Measurements from ENCODE around the gene FNBP1L. TPM values are rescaled to one million over a fixed set of nuclear protein-coding genes. Genes with fewer than 3 reads are reported as not detected.

The FNBP1L gene
- total RNA-seq, 4 donors from 2014 or later = 6.1 to 24.7 (median 14.7) TPM

GRCh38 chr1:93427656-93428055 is 20.3 kb upstream of the FNBP1L start:
- no peak for ATAC-seq
- Histone ChIP-seq H3K4me3 (no peak overlapping the region), H3K27ac (no peak overlapping the region), H3K36me3 (no peaks in the 10 kb centered on the region), H3K4me1 (no peaks in the 10 kb centered on the region), H3K27me3 (no peaks in the 10 kb centered on the region), H3K9me3 (no peaks in the 10 kb centered on the region)
- WGBS, 2 donors (ENCODE audit: low coverage in 1 of 2) = no CpG with 5 or more reads among the region's 3 CpGs
- no peak for TF ChIP-seq POLR2AphosphoS5 (IDR thresholded peaks at IDR 0.05)
- no peak for TF ChIP-seq EP300 (IDR thresholded peaks at IDR 0.05)

GRCh38 chr1:93433407-93433961 is 14.4 kb upstream of the FNBP1L start:
- no peaks in the 10 kb centered on the region for H3K4me1 ChIP-seq
- peaks cover 10% of the 10 kb centered on the region for H3K27me3 ChIP-seq
- H3K36me3 ChIP-seq = no peaks in the 10 kb centered on the region
- H3K27ac ChIP-seq = no peak overlapping the region
- 80 to 100% methylated on average over 1 to 2 of the region's 5 CpGs for WGBS, 2 donors (ENCODE audit: low coverage in 1 of 2)
- no peaks in the 10 kb centered on the region for H3K9me3 ChIP-seq
- TF ChIP-seq POLR2A (IDR thresholded peaks at IDR 0.05) (no peak), POLR2AphosphoS5 (IDR thresholded peaks at IDR 0.05) (no peak), EP300 (IDR thresholded peaks at IDR 0.05) (no peak), CTCF (IDR thresholded peaks at IDR 0.05) (no peak)
- ATAC-seq = no peak
- H3K4me3 ChIP-seq = no peak overlapping the region

GRCh38 chr1:93434088-93434487 is 13.8 kb upstream of the FNBP1L start:
- TF ChIP-seq POLR2AphosphoS5 (IDR thresholded peaks at IDR 0.05) (no peak), EP300 (IDR thresholded peaks at IDR 0.05) (no peak), CTCF (IDR thresholded peaks at IDR 0.05) (no peak), POLR2A (IDR thresholded peaks at IDR 0.05) (no peak)
- Histone ChIP-seq H3K9me3 (no peaks in the 10 kb centered on the region), H3K27ac (no peak overlapping the region), H3K36me3 (no peaks in the 10 kb centered on the region), H3K27me3 (peaks cover 10% of the 10 kb centered on the region), H3K4me1 (no peaks in the 10 kb centered on the region), H3K4me3 (no peak overlapping the region)
- peak; percentile 10 for ATAC-seq
- WGBS, 2 donors (ENCODE audit: low coverage in 1 of 2) = 40 to 80% methylated on average over 1 of the region's 3 CpGs

GRCh38 chr1:93434987-93435386 is 12.9 kb upstream of the FNBP1L start:
- no peaks in the 10 kb centered on the region for H3K36me3 ChIP-seq
- TF ChIP-seq POLR2AphosphoS5 (IDR thresholded peaks at IDR 0.05) (no peak), EP300 (IDR thresholded peaks at IDR 0.05) (no peak), CTCF (IDR thresholded peaks at IDR 0.05) (no peak), POLR2A (IDR thresholded peaks at IDR 0.05) (no peak)
- H3K4me3 ChIP-seq = no peak overlapping the region
- no peaks in the 10 kb centered on the region for H3K9me3 ChIP-seq
- no peak for ATAC-seq
- H3K27ac ChIP-seq = no peak overlapping the region
- no peaks in the 10 kb centered on the region for H3K4me1 ChIP-seq
- peaks cover 10% of the 10 kb centered on the region for H3K27me3 ChIP-seq
- 80 to 88% methylated on average over 1 to 4 of the region's 5 CpGs for WGBS, 2 donors (ENCODE audit: low coverage in 1 of 2)

GRCh38 chr1:93435443-93435842 is 12.5 kb upstream of the FNBP1L start:
- no peak for TF ChIP-seq CTCF (IDR thresholded peaks at IDR 0.05)
- no peak for TF ChIP-seq POLR2A (IDR thresholded peaks at IDR 0.05)
- no peak for TF ChIP-seq EP300 (IDR thresholded peaks at IDR 0.05)
- TF ChIP-seq POLR2AphosphoS5 (IDR thresholded peaks at IDR 0.05) = no peak
- peaks cover 10% of the 10 kb centered on the region for H3K27me3 ChIP-seq
- H3K4me3 ChIP-seq = no peak overlapping the region
- no peaks in the 10 kb centered on the region for H3K9me3 ChIP-seq
- H3K36me3 ChIP-seq = no peaks in the 10 kb centered on the region
- ATAC-seq = no peak
- no peak overlapping the region for H3K27ac ChIP-seq
- 80% methylated on average over 1 of the region's 4 CpGs; no CpG with 5 or more reads in 1 of the 2 donors for WGBS, 2 donors (ENCODE audit: low coverage in 1 of 2)
- no peaks in the 10 kb centered on the region for H3K4me1 ChIP-seq
